Astrocyte (in vitro differentiated cells and primary cell): ENCODE results near the gene CEP63. TPM values are rescaled to one million over a fixed set of nuclear protein-coding genes. Genes with fewer than 3 reads are reported as not detected.
A peak's percentile ranks its signal among the peaks of the same experiment; 100 is the strongest.

Source experiments
- DNase-seq: peaks from one replicate; pipeline ENCODE4 v3.0.0-alpha.2; 2010; ENCODE audit warnings: low read depth
- FAIRE-seq: peaks from 2 replicates; lab custom pipeline; 2011; peaks lifted over from hg19 to GRCh38; lab: Jason Lieb, UNC
- H2AFZ ChIP-seq: 2 replicates; pipeline ENCODE4 v1.6.0; 2012; ENCODE audit warnings: low read depth, low read length, inconsistent platforms
- H3K27ac ChIP-seq: 2 replicates; pipeline ENCODE4 v1.5.1; 2011; ENCODE audit warnings: low read depth, low read length, inconsistent platforms
- H3K27me3 ChIP-seq: 2 replicates; pipeline ENCODE4 v1.6.0; 2011; ENCODE audit warnings: low read length, inconsistent platforms; ENCODE audit not compliant: insufficient read depth
- H3K36me3 ChIP-seq: 2 replicates; pipeline ENCODE4 v1.5.1; 2011; ENCODE audit warnings: low read length, inconsistent platforms; ENCODE audit not compliant: insufficient read depth
- H3K4me1 ChIP-seq: 2 replicates; pipeline ENCODE4 v1.5.1; 2011; ENCODE audit warnings: low read length, inconsistent platforms; ENCODE audit not compliant: insufficient read depth
- H3K4me2 ChIP-seq: 2 replicates; pipeline ENCODE4 v1.6.0; 2012; ENCODE audit warnings: low read length, inconsistent platforms
- H3K4me3 ChIP-seq: 2 replicates; pipeline ENCODE4 v1.5.1; 2011; ENCODE audit warnings: low read depth, mild to moderate bottlenecking, low read length, inconsistent platforms; ENCODE audit not compliant: insufficient read depth
- H3K79me2 ChIP-seq: 2 replicates; pipeline ENCODE4 v1.6.0; 2012; ENCODE audit warnings: mild to moderate bottlenecking, low read length, inconsistent platforms; ENCODE audit not compliant: insufficient read depth
- H3K9ac ChIP-seq: 2 replicates; pipeline ENCODE4 v1.6.0; 2012; ENCODE audit warnings: mild to moderate bottlenecking, low read length, inconsistent platforms
- H3K9me3 ChIP-seq: 2 replicates; pipeline ENCODE4 v1.5.1; 2012; ENCODE audit warnings: low read depth, mild to moderate bottlenecking, low read length, inconsistent platforms; ENCODE audit not compliant: insufficient read depth
- H4K20me1 ChIP-seq: 2 replicates; pipeline ENCODE4 v1.6.0; 2012; ENCODE audit warnings: low read length, inconsistent platforms; ENCODE audit not compliant: insufficient read depth
- H3K27ac Mint-ChIP-seq: one replicate; pipeline ENCODE4 v1.8.0; 2021; ENCODE audit warnings: mild to moderate bottlenecking, mixed read lengths; ENCODE audit not compliant: unreplicated experiment
- H3K27me3 Mint-ChIP-seq: one replicate; pipeline ENCODE4 v1.8.0; 2021; ENCODE audit warnings: low read depth, mixed read lengths; ENCODE audit not compliant: unreplicated experiment
- H3K36me3 Mint-ChIP-seq: one replicate; pipeline ENCODE4 v1.8.0; 2021; ENCODE audit warnings: low read depth, mixed read lengths; ENCODE audit not compliant: unreplicated experiment
- H3K4me1 Mint-ChIP-seq: one replicate; pipeline ENCODE4 v1.8.0; 2021; ENCODE audit warnings: low read depth, mixed read lengths; ENCODE audit not compliant: unreplicated experiment
- H3K4me3 Mint-ChIP-seq: one replicate; pipeline ENCODE4 v1.8.0; 2021; ENCODE audit warnings: mild to moderate bottlenecking, moderate library complexity, mixed read lengths; ENCODE audit not compliant: unreplicated experiment
- H3K9me3 Mint-ChIP-seq: one replicate; pipeline ENCODE4 v1.8.0; 2021; ENCODE audit warnings: mild to moderate bottlenecking, mixed read lengths; ENCODE audit not compliant: unreplicated experiment
- CTCF ChIP-seq: IDR thresholded peaks from 2 replicates; pipeline ENCODE4 v1.5.1; 2011; ENCODE audit warnings: low read depth, mild to moderate bottlenecking, inconsistent platforms, low read length, moderate library complexity; ENCODE audit not compliant: insufficient read depth
- EZH2 ChIP-seq: IDR thresholded peaks from 2 replicates; pipeline ENCODE4 v1.6.1; 2012; ENCODE audit warnings: mild to moderate bottlenecking, low read length, inconsistent platforms; ENCODE audit not compliant: insufficient read depth
- total RNA-seq: library from RNA; stranded (reverse); gene quantifications from 2 replicates; pipeline ENCODE4 v1.2.1, GENCODE V29; 2021

CEP63 gene
- total RNA-seq, 1 donor from 2014 or later, result 21.3 TPM

- Histone ChIP-seq H3K79me2 (no peaks in the 10 kb centered on the region), H3K27me3 (no peaks in the 10 kb centered on the region), H3K9me3 (no peaks in the 10 kb centered on the region), H2AFZ (no peak overlapping the region), H3K9ac (no peak overlapping the region), H3K4me2 (no peak overlapping the region), H3K27ac (no peak overlapping the region), H4K20me1 (no peaks in the 10 kb centered on the region), H3K4me3 (no peak overlapping the region), H3K36me3 (no peaks in the 10 kb centered on the region), H3K4me1 (peaks cover 8% of the 10 kb centered on the region)
- Mint-ChIP-seq H3K27ac (no peak overlapping the region), H3K27me3 (peaks cover 17% of the 10 kb centered on the region), H3K4me1 (peaks cover 7% of the 10 kb centered on the region), H3K4me3 (no peak overlapping the region), H3K9me3 (peaks cover 18% of the 10 kb centered on the region), H3K36me3 (peaks cover 7% of the 10 kb centered on the region)
- FAIRE-seq, result no peak
- TF ChIP-seq EZH2 (no peak), CTCF (no peak)
- DNase-seq, result no peak
These were observed 113.1 kb downstream of the CEP63 start for GRCh38 chr3:134598763-134599545.

GRCh38 chr3:134600206-134600605, 114.3 kb downstream of the CEP63 start:
- H3K36me3 ChIP-seq, result no peaks in the 10 kb centered on the region
- no peaks in the 10 kb centered on the region for H3K79me2 ChIP-seq
- no peak overlapping the region for H3K4me3 Mint-ChIP-seq
- FAIRE-seq (no peak), DNase-seq (peak; percentile 50)
- H3K36me3 Mint-ChIP-seq, result peaks cover 4% of the 10 kb centered on the region
- H2AFZ ChIP-seq, result no peak overlapping the region
- no peak overlapping the region for H3K4me3 ChIP-seq
- no peak overlapping the region for H3K27ac ChIP-seq
- H3K9me3 ChIP-seq, result no peaks in the 10 kb centered on the region
- no peak overlapping the region for H3K27ac Mint-ChIP-seq
- H3K4me1 Mint-ChIP-seq, result peaks cover 7% of the 10 kb centered on the region
- H3K27me3 Mint-ChIP-seq, result peaks cover 25% of the 10 kb centered on the region
- no peaks in the 10 kb centered on the region for H4K20me1 ChIP-seq
- peaks cover 8% of the 10 kb centered on the region for H3K4me1 ChIP-seq
- peaks cover 8% of the 10 kb centered on the region for H3K9me3 Mint-ChIP-seq
- peak overlapping the region; percentile 81 for H3K4me2 ChIP-seq
- no peak overlapping the region for H3K9ac ChIP-seq
- no peaks in the 10 kb centered on the region for H3K27me3 ChIP-seq
- TF ChIP-seq CTCF (no peak), EZH2 (no peak)
